ENCODE measurements around the gene JPH3.

DNA sequence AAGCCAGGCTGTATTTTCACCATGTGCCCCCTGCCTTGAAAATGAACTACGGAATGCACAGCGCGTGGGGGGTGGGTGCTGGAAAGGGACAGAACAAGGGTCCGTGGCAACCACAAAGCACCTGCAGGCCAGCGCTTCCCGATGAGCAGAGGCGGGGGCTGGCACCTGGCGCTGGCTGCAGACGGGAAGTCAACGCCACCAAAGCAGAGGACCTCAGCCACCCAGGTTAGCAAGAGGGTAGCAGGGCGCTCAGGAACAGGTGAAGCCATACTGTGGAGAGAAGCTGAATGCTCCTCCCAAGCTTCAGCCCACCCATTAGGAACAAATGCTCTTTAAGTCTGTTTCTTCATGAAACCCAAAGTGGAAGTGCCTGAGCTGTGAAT lies 98.8 kb downstream of the JPH3 start:
- TF ChIP-seq, protein P1, sequence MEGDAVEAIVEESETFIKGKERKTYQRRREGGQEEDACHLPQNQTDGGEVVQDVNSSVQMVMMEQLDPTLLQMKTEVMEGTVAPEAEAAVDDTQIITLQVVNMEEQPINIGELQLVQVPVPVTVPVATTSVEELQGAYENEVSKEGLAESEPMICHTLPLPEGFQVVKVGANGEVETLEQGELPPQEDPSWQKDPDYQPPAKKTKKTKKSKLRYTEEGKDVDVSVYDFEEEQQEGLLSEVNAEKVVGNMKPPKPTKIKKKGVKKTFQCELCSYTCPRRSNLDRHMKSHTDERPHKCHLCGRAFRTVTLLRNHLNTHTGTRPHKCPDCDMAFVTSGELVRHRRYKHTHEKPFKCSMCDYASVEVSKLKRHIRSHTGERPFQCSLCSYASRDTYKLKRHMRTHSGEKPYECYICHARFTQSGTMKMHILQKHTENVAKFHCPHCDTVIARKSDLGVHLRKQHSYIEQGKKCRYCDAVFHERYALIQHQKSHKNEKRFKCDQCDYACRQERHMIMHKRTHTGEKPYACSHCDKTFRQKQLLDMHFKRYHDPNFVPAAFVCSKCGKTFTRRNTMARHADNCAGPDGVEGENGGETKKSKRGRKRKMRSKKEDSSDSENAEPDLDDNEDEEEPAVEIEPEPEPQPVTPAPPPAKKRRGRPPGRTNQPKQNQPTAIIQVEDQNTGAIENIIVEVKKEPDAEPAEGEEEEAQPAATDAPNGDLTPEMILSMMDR (IDR thresholded peaks at IDR 0.05; ENCODE audit: low read depth, low read length, poor library complexity, severe bottlenecking): no peak
- TF ChIP-seq EZH2phosphoT487 (IDR thresholded peaks at IDR 0.05; ENCODE audit: borderline replicate concordance, low read length): no peak

Data from DOHH2 (cell line).